Measurements from ENCODE around the gene ZFP36L1.

Gene ZFP36L1

DNA sequence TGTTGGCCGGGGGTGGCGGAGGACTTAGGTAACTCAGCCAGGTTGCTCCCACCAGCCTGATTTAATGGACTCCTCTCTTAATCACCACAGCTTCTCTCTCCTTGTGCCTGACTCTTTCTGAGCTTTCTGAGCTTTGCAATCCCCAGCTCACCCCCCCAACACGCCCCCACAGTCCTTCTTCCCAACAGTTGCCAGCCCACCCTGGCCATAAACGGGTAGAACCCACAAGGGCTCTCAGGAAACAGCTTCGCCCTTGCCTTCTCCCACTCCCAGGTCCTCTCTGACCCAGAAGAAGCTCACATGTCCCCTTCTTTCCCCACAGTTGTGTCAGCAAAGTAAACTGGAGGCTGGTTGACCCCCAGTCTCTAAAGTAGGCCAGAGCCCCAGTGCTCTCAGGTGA is 32.9 kb downstream of the ZFP36L1 start:
- no peak for DNase-seq

DNA sequence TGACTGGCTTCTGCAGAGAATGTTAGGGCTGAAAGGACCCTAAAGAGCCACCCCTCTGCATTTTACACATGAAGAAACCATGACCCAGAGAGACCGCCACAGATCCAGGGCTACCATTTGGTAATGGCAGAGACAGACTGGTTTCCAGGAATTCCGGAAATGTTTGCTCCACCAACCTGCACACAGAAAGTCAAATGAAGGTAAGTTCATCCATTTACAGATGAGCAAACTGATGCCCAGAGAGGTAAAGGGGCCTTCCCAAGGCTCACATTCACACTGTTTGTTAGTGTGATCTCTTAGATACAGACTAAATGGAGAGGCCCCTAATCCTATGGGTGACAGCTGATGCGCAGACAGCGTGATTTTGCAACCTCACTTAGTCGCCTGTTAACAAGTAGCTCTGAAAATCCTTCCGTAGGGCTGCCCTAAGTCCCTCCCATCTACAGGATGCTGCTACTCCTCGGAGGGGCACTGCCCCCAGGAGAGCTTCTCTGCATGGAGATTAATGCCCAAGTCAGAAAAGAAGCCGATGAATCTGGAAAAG is 33.8 kb downstream of the ZFP36L1 start:
- no peak for DNase-seq

DNA sequence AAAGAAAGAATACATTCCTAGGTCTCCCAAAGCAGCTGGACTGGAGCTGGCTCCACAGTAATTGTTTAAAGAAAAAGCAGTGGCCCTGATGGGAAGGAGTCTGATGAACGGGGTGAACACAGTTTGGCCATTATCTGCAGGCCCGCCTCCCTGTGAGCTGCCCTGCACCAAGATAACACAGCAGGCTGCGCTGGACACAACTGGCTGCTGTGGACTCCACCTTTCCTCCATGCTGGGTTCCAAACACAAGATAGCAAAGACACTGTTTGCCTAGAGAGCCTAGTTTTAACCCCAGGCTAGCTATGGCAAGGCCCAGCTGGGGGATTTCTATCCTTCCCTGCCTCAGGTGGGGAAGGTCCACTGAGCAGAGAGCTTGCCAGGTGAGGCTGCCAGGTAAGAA is 34.6 kb downstream of the ZFP36L1 start:
- no peak for DNase-seq

DNA sequence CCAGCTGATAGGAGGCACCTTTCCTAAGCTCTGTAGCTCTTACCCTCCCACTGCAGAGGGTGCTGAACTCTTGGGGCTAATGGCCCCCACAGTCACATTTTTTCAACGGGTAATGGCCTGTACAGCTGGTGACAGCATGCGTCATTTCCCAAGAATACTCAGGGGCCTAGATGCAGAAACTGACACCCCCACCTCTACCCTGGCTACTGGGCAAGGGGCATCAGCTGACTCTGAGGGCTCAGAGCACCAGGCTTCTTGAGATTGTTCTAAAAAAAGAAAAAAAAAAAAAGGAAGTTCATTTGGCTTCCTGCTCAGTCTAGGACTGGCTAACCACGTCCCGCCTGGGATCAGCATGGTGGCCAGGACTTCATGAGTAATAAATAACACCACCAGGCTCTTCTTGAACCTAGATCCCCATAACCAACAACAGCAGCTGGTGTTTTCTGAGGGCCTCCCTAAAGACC is 35.2 kb downstream of the ZFP36L1 start:
- no peak for DNase-seq

DNA sequence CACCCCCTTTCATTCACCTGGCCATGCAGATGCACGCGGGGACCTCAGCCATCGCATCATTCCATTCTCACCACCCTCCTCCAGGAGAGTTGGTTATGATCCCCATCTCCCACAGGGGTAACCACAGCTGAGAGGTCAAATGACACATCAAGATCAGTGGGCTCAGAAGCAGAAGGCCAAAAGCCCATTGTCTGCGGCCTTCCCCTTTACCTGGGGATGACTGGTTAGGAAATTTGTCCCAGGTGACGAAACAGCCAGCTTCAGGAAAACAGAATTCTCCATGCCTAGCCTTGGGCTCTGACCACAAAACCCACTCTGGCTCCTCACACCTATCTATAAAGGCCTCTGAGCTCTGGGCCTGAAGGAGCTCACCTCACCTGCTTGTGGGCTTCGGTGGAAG is 36.1 kb downstream of the ZFP36L1 start:
- DNase-seq = no peak

DNA sequence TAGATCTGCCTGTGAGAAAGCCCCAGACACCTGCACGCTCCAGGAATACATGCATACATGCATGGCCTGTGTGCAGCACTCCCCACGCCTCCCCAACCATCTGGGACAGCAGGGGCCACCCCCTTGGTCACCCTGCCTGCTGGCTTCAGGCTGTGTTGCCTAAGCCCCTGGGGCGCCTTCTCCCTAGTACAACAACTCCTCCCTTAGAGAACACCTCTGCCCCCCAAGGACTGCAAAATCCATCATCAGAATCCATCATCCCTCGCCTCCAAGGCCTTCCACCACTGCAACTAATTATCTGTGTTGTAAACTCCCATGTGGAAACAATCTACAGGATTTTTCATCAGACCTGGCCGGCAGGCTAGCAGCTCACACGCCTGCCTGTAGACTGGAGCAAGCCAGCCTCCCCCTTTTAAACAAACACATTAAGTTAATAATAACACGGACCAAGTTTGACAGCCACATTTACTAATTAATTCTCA is 36.8 kb downstream of the ZFP36L1 start:
- no peak for DNase-seq

DNA sequence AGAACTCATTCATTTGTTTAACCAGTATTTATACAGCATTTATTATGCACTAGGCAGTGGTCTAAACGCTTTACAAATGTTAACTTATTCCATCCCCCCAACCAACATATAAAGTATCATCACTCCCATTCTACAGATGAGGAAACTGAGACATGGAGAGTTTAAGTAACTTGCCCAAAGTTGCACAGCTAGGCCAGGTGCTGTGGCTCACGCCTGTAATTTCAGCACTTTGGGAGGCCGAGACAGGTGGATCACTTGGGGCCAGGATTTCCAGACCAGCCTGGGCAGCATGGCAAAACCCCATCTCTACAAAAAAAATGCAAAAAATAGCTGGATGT is 37.9 kb downstream of the ZFP36L1 start:
- DNase-seq = no peak

DNA sequence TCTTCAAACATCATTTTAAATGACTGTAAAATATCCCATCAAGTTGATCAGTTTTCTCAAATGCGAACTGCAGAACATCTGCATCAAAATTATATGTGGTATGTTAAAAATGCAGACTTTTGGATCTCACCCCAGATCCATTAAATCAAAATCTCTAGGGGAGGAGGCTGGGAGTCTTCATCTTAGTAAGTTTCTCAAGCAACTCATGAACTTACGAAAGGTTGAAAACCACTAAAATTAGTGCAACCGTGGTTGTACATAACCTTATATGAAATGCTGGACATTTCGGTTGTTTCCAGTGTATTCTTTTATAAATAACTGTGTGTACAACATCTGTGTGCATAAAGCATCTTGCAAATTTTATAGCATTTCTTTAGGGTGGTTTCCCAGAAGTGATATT is 39.2 kb downstream of the ZFP36L1 start:
- no peak for DNase-seq

DNA sequence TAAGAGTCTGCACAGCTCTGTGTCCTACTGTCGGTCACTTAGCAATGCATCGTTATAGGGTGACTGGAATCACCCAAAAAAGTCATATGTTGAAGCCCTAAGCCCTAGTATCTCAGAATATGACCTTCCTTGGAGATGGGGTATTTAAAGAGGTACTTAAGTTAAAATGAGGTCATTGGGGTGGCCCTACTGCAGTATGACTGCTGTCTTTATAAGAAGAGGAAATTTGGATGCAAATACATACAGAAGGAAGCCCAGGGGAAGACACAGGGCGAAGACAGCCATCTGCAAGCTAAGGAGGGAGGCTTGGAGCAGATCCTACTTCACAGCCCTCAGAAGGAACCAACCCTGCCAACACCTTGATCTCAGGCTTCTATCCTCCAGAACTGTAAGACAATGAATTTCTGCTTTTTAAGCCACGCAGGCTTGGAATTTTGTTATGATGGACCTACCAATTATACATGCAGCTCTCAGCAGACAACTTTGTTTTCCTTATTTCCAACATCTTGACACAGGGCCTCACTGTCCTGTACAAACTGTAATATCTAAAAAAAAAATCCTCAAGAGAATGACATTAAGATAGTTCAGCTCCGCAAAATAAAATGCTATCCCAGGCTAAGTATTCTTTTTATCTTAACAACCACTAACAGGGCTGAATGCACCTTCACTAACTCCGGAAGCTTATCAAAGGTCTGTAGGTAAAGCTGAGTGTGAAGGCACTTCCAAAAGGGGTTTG is 40.4 kb downstream of the ZFP36L1 start:
- DNase-seq = no peak

DNA sequence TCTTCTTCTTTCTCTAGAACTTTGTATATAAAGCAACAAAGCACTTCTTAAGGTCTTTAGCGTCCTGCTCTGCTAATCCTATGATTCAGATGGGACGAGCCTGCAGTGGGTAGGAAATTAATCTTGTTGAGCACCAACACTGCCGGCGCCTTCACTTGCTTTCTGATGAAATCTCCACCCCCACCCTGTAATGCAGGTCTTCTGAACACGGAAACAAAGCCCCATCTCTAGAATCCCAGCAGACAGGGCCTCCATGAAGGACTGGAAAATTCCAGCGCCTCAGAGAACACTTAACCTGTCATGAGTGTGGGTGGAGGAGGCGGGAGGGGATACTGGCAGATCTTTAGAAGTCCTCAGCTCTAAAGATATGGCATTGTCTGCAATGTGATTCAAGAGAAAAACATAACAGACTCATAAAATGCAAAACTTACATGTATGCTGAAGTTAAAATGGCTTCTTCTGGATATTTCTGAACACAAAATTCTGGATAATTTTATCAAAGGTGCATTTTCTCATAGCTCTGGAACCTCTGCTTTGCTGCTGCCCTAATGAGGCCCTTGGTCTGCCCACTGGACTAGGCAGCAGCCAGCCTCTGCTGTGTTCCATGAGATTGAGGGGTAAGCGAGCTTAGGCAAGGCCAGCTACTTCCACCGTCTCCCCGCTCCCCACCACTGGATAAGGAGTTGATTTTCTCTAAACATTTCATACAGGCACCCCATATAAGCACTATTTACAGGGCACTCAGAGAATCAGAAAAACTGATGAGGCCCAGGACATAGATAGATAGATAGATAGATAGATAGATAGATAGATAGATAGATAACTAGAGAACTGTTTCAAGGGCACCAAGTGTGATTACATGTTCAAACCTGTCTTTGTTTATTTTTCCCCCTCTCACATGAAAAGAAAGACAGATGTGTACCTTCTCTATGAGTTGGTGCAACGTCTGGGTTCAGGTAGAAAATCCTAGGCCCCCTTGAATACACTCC is 43.1 kb downstream of the ZFP36L1 start:
- no peak for DNase-seq

DNA sequence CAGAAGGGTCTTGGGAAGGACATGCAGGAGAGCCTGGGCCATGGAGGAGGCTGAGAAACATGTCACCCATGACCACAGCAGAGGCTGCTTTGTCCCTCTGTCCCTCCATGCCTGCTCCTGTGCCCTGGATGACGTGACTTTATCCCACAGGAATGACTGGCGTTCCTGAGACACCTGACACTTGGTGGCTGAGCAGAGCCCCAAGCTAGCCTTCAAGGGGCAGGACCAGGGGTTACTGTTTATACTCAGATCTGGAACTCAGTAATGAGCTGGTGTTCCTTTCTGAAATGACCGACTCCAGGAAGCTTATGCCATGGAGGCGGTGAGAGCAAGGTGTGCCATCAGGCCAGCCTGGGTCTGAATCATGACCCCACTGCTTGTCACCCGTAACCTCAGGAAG is 44.2 kb downstream of the ZFP36L1 start:
- no peak for DNase-seq

DNA sequence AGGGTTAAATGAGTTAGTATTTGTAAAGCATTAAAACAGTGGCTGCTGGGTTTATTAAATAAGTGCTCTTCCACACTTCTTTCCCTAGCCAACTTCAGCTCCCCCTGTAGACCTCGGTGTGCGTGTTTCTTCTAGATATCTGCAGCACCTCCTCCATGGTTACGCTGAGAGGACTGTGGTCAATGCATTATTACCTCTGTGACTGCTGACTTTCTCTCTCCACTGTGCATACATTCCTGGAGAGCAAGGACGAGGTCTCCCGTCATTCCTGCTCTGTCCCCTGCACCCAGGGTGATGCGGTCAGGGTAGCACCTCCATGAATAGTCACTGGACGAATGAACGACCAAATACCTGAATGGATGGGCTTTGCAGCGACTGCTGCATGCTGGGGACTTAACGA is 44.6 kb downstream of the ZFP36L1 start:
- no peak for DNase-seq

DNA sequence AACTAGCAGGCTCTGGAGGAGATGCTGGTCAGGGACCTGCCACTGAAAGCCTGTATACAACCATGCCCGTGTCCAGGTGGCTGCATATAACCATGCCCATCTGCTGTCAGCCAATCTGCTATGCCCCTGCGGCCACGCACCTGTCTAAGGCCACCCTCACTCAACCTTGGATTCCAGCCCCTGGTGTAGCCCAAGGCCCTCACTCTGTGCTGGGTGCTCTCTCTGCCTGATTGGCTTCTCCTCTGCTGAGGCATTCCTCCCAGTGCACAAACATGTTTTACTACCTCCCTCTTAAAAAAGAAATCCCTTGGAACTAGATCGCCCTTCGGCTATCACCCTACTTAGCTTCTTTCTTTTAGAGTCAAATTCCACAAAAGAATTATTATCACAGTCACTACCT is 45.5 kb downstream of the ZFP36L1 start:
- no peak for DNase-seq

DNA sequence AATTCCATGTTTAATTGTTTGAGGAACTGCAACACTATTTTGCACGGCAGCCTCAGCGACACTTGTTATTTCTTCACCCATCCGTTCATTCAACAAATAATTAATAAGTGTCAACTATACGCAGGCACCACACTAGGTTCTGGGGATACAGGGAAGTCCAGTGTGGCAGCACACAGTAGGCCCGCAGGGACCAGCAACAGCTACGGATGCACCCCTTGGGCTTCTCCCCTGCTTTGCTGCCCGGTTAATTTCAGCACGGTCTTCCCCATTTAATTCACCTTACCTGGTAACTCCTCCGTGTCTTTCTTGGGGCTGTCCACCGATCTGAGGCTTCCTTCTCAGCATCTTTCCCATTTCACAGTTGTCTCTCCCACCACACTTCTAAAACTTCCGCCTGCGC is 48.3 kb downstream of the ZFP36L1 start:
- DNase-seq = no peak

DNA sequence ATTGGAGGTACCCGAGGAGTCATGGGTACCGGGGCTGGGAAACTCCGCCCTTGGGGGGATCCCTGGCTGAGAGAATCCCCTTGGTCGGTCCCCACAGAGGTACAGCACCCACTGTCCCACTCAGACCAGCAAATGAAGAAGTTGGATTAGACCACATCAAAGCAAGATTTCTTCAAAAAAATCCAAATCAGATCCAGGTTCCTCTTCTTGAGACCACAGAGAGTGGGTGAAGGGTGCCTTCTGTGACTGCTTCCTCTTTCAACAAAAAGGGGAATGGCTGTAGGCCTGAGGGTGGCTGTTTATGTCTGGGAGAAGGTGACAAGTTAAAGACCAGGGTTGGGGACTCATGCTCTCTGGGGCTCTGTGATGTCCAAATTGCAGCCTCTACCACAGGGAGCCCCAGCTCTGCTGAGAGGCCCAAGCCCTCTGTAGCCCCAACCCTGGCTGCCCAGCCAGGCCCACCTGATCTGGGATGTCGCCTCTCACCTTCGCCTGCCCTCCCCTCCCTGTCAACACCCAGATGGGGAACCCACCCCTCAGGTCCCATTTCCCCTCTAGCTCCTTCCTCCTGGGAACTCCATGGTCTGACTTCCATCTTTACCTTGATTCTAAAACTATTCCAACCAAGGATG is 50.9 kb downstream of the ZFP36L1 start:
- DNase-seq = no peak

DNA sequence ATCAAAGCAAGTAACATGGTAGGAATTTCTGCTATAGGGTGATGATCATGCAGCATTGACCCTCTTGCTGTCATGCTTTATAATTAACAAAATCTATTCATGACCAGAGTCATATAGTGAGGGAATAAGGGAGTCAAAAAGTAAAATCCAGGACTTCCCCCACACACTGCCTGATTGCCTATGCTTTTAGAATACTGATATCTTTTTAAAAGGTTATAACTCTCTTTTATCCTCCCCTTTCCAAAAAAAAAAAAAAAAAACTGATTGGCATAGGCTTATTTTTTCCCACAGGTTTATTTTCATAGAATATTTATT is 51.4 kb downstream of the ZFP36L1 start:
- no peak for DNase-seq

DNA sequence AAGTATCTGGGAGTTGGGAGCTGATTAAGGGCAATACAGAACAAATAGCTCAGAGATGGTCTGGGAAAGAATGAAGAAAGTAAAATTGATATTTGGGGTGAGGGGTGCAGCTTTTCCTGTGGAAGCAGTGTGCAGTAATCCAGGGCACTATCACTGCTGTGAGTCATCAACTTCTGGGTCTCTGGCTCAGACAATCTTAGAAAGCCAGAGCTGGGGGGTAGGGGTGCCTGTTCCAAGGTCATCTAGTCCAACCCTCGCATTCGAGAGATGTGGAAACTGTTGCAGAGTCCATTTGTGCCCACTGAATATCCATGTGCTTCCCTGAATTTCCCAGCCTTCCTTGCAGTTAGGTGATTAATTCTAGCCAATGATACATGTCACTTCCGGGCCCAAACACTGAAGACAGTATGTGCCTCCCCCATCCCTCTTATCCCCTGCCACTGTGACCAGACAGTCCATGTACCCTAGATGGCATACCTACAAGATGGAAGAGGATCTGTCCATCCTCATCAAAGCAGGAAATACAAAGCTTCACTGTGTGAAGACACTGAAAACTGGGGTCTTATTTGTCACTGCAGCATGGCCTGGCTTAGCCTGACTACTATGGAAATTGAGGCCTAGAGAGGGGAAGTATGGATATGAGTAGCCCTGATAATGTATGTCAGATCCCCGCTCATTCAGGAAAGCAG is 51.9 kb downstream of the ZFP36L1 start:
- DNase-seq = no peak

DNA sequence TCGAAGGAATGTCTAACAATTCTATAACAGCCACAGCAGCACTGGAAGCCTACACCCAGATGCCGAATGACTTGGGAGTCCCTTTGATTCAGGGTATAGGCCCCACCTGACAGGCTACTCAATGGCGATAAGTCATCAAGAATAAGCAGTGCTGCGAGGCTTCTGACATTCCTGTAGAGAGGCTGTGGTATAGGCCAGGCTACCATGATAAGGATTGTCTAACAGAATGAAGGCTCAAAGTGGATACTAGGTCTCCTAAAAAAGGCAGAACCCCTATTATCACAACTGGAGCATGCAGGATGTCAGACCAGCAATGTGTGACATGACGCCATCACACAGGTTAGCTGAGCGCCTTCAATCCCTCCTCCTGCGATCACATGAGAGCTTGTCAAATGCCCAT is 53.2 kb downstream of the ZFP36L1 start:
- no peak for DNase-seq

DNA sequence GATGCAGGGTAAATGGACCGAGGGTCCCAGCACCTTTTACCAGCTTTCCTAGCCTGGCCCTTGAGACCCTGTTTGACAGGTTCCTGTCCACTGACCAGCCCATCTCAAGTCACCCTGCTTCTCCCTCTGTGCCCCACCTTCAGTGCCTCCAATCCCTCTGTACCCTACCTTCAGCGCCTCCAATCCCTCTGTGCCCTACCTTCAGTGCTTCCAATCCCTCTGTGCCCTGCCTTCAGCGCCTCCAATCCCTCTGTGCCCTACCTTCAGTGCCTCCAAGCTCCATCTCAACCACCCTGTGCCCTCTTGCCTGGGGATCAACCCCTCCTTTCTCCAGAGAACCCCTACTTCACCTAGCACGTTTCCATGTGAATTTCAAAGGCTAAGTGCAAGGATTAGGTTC is 54.3 kb downstream of the ZFP36L1 start:
- no peak for DNase-seq
